CD14-positive monocyte (primary cell): ENCODE results near the gene FAAH2. TPM values are rescaled to one million over a fixed set of nuclear protein-coding genes. Genes with fewer than 3 reads are reported as not detected.

Experiments
- DNase-seq, 3 donors: peaks; one replicate each; pipeline ENCODE4 v3.0.0-alpha.2; 2011 to 2022
- H2AFZ ChIP-seq: 2 replicates; pipeline ENCODE4 v1.6.0; 2012; ENCODE audit warnings: mild to moderate bottlenecking, low read depth, low read length, inconsistent platforms; ENCODE audit not compliant: insufficient read depth, poor library complexity, severe bottlenecking
- H3K27ac ChIP-seq, 2 donors: 1 replicate in 1 of 2; 2 replicates in 1 of 2; pipeline ENCODE4 v1.5.1; 2012 to 2013; ENCODE audit warnings: low read length in 2 of 2, control low read depth in 1 of 2, inconsistent platforms in 1 of 2, low read depth in 1 of 2, mild to moderate bottlenecking in 1 of 2
- H3K27me3 ChIP-seq, 2 donors: one replicate each; pipeline versions ENCODE4 v1.6.0 to v1.6.1; 2011 to 2013; ENCODE audit warnings: low read length in 2 of 2; ENCODE audit not compliant: control insufficient read depth in 2 of 2, insufficient read depth in 2 of 2
- H3K36me3 ChIP-seq, 2 donors: replicated peaks in 1 of 2; 1 replicate in 1 of 2; 2 replicates in 1 of 2; pipeline versions ENCODE4 v1.5.1 to v1.6.1; 2012 to 2013; ENCODE audit warnings: low read length in 2 of 2, control low read depth in 1 of 2, inconsistent platforms in 1 of 2, mild to moderate bottlenecking in 1 of 2; ENCODE audit not compliant: insufficient read depth in 2 of 2, control insufficient read depth in 1 of 2
- H3K4me1 ChIP-seq, 2 donors: 1 replicate in 1 of 2; 2 replicates in 1 of 2; pipeline versions ENCODE4 v1.5.1 to v1.6.1; 2012 to 2013; ENCODE audit warnings: low read length in 2 of 2, control low read depth in 1 of 2, inconsistent platforms in 1 of 2, mild to moderate bottlenecking in 1 of 2, moderate library complexity in 1 of 2; ENCODE audit not compliant: insufficient read depth in 2 of 2, control insufficient read depth in 1 of 2
- H3K4me2 ChIP-seq: replicated peaks from 2 replicates; pipeline ENCODE3; 2012; ENCODE audit warnings: low read length, moderate library complexity, mild to moderate bottlenecking; ENCODE audit not compliant: poor library complexity, severe bottlenecking; ENCODE audit errors: extremely low read depth
- H3K4me3 ChIP-seq, 3 experiments: fragments of 200-600 bp in 1 of 3; sonication (generic) in 1 of 3; replicated peaks in 1 of 3; 1 replicate in 2 of 3; 2 replicates in 1 of 3; pipeline ENCODE4 v1.5.1; 2011 to 2013; ENCODE audit warnings: low read length in 3 of 3, mild to moderate bottlenecking in 3 of 3, control low read depth in 2 of 3, low read depth in 2 of 3, inconsistent platforms in 1 of 3, moderate library complexity in 1 of 3
- H3K79me2 ChIP-seq: 2 replicates; pipeline ENCODE4 v1.6.0; 2012; ENCODE audit warnings: mild to moderate bottlenecking, control low read depth, inconsistent platforms, low read length, moderate library complexity; ENCODE audit not compliant: insufficient read depth
- H3K9ac ChIP-seq: 2 replicates; pipeline ENCODE4 v1.6.0; 2017; ENCODE audit warnings: low read length, mild to moderate bottlenecking; ENCODE audit not compliant: insufficient read depth, poor library complexity, severe bottlenecking
- H3K9me3 ChIP-seq, 2 donors: replicated peaks in 1 of 2; 1 replicate in 1 of 2; 2 replicates in 1 of 2; pipeline versions ENCODE4 v1.5.1 to v1.6.1; 2012 to 2013; ENCODE audit warnings: low read length in 2 of 2, control low read depth in 1 of 2; ENCODE audit not compliant: control insufficient read depth in 1 of 2, insufficient read depth in 1 of 2
- H4K20me1 ChIP-seq: 2 replicates; pipeline ENCODE4 v1.6.0; 2012; ENCODE audit warnings: mild to moderate bottlenecking, low read length, control low read depth, moderate library complexity; ENCODE audit not compliant: insufficient read depth
- H3K27ac Mint-ChIP-seq, 7 donors: one replicate each; pipeline ENCODE4 v1.8.0; 2020; ENCODE audit warnings: mild to moderate bottlenecking in 7 of 7, mixed read lengths in 7 of 7, moderate library complexity in 6 of 7, inconsistent platforms in 2 of 7
- H3K27me3 Mint-ChIP-seq, 3 donors: one replicate each; pipeline ENCODE4 v1.8.0; 2021 to 2022; ENCODE audit warnings: low read depth in 3 of 3, mild to moderate bottlenecking in 3 of 3, mixed read lengths in 3 of 3, moderate library complexity in 3 of 3, inconsistent platforms in 1 of 3
- H3K36me3 Mint-ChIP-seq, 2 donors: one replicate each; pipeline ENCODE4 v1.8.0; 2020; ENCODE audit warnings: mixed read lengths in 2 of 2, inconsistent platforms in 1 of 2, mild to moderate bottlenecking in 1 of 2
- H3K4me1 Mint-ChIP-seq: one replicate; pipeline ENCODE4 v1.8.0; 2020; ENCODE audit warnings: mild to moderate bottlenecking, mixed read lengths
- H3K4me3 Mint-ChIP-seq, 2 donors: one replicate each; pipeline ENCODE4 v1.8.0; 2020; ENCODE audit warnings: mild to moderate bottlenecking in 2 of 2, mixed read lengths in 2 of 2, moderate library complexity in 1 of 2
- H3K9me3 Mint-ChIP-seq, 7 donors: one replicate each; pipeline ENCODE4 v1.8.0; 2020 to 2022; ENCODE audit warnings: mixed read lengths in 7 of 7, mild to moderate bottlenecking in 6 of 7, moderate library complexity in 6 of 7, inconsistent platforms in 2 of 7
- CTCF ChIP-seq: fragments of 200-600 bp; IDR thresholded peaks from one replicate; pipeline ENCODE4 v1.8.0; 2022; ENCODE audit warnings: antibody characterized with exemption, mild to moderate bottlenecking
- WGBS: methylation state at CpG from one replicate; pipeline ENCODE4 v1.1.5; 2013; ENCODE audit warnings: missing lambda C conversion rate; ENCODE audit not compliant: insufficient coverage; 5-methylcytosine and 5-hydroxymethylcytosine counted together
- intact Hi-C, 2 donors: fragments of 100-400 bp; cut with micrococcal nuclease; formaldehyde crosslinking; loops; one replicate each; pipeline versions ENCODE4 v1.15.0 to v1.15.1; 2023
- polyA plus RNA-seq, 3 donors: library from polyadenylated mRNA; depleted of rRNA in 1 of 3; unstranded in 2 of 3; stranded (reverse) in 1 of 3; fragments of 300-500 nt in 2 of 3; fragments of >200 nt in 1 of 3; fragmentation: Illumina TruSeq in 2 of 3; gene quantifications; 1 replicate in 2 of 3; 2 replicates in 1 of 3; pipeline ENCODE4 v1.2.3, GENCODE V29; 2012 to 2021

FAAH2 gene
- polyA plus RNA-seq, 3 donors, result not detected

GRCh38 chrX:57447856-57448255 lies 161.3 kb downstream of the FAAH2 start:
- no peaks in the 10 kb centered on the region for H3K36me3 ChIP-seq
- H2AFZ ChIP-seq, result no peak overlapping the region
- H3K4me3 ChIP-seq, result no peak overlapping the region
- intact Hi-C loops, result no loop called here
- H3K27ac ChIP-seq, result no peak overlapping the region
- Mint-ChIP-seq H3K27me3 (peaks cover 0 to 2% (median under 1%) of the 10 kb centered on the region in 3 donors), H3K27ac (no peak overlapping the region), H3K9me3 (peaks cover 0 to 12% (median 2%) of the 10 kb centered on the region in 7 donors), H3K36me3 (no peaks in the 10 kb centered on the region), H3K4me1 (no peaks in the 10 kb centered on the region), H3K4me3 (no peak overlapping the region)
- DNase-seq, result no peak
- no peaks in the 10 kb centered on the region for H3K79me2 ChIP-seq
- no peak for TF ChIP-seq CTCF
- H4K20me1 ChIP-seq, result no peaks in the 10 kb centered on the region
- H3K4me2 ChIP-seq, result no peak overlapping the region
- H3K9me3 ChIP-seq, result peaks cover 0 to 9% of the 10 kb centered on the region in 2 donors
- H3K9ac ChIP-seq, result no peak overlapping the region
- H3K4me1 ChIP-seq, result no peaks in the 10 kb centered on the region
- no CpG with 5 or more reads among the region's 2 CpGs for WGBS
- H3K27me3 ChIP-seq, result no peaks in the 10 kb centered on the region

GRCh38 chrX:57451426-57452020 lies 165.0 kb downstream of the FAAH2 start:
- no peaks in the 10 kb centered on the region for H4K20me1 ChIP-seq
- no peak overlapping the region for H2AFZ ChIP-seq
- no peaks in the 10 kb centered on the region for H3K27me3 ChIP-seq
- Mint-ChIP-seq H3K27ac (no peak overlapping the region), H3K27me3 (peaks cover 0 to 2% (median 0%) of the 10 kb centered on the region in 3 donors), H3K9me3 (peaks cover 0 to 3% (median 1%) of the 10 kb centered on the region in 7 donors), H3K4me3 (no peak overlapping the region), H3K4me1 (peaks cover 3% of the 10 kb centered on the region), H3K36me3 (no peaks in the 10 kb centered on the region)
- no peaks in the 10 kb centered on the region for H3K79me2 ChIP-seq
- H3K27ac ChIP-seq, result no peak overlapping the region
- TF ChIP-seq CTCF, result no peak
- intact Hi-C loops, result no loop called here
- DNase-seq, result no peak
- no peak overlapping the region for H3K4me2 ChIP-seq
- no peak overlapping the region for H3K9ac ChIP-seq
- WGBS, result no CpG with 5 or more reads among the region's 3 CpGs
- peaks cover 0 to 4% of the 10 kb centered on the region in 2 donors for H3K9me3 ChIP-seq
- H3K4me3 ChIP-seq, result no peak overlapping the region
- H3K36me3 ChIP-seq, result no peaks in the 10 kb centered on the region
- H3K4me1 ChIP-seq, result no peaks in the 10 kb centered on the region
